GM12878 (cell line): ENCODE data around the gene RNU2-1. TPM values are rescaled to one million over a fixed set of nuclear protein-coding genes. Genes with fewer than 3 reads are reported as not detected.

ENCODE experiments used
- ATAC-seq: fragments of 200-7000 bp; cut with Tn5 transposase; 3 replicates; pipeline ENCODE4 v1.9.1; 2020; ENCODE audit warnings: mild to moderate bottlenecking, moderate library complexity
- BruUV-seq: library from RNA; stranded (reverse); fragments of 400-500 nt; replicated peaks from 2 replicates; lab custom pipeline; 2021; lab: Mats Ljungman, UMichigan
- CTCF ChIA-PET: fragments of 300-600 bp; sonication (Branson Sonifier 250); formaldehyde crosslinking; extraction: SDS; loops from one replicate; lab custom pipeline; 2021; ENCODE audit warnings: inconsistent platforms; lab: Yijun Ruan, JAX
- POLR2A ChIA-PET: fragments of 350-600 bp; formaldehyde crosslinking; extraction: SDS; loops from one replicate; lab custom pipeline; 2021; ENCODE audit warnings: inconsistent platforms; lab: Charles Lee
- RAD21 ChIA-PET: fragments of 300-600 bp; sonication (Branson Sonifier 250); formaldehyde crosslinking; loops from one replicate; lab custom pipeline; 2023; ENCODE audit warnings: antibody characterized with exemption; ENCODE audit not compliant: unreplicated experiment; lab: Charles Lee
- SMC1A ChIA-PET: fragments of 300-600 bp; sonication (Branson Sonifier 250); formaldehyde crosslinking; loops from one replicate; lab custom pipeline; 2023; ENCODE audit not compliant: unreplicated experiment, uncharacterized antibody; lab: Charles Lee
- DNase-seq: peaks from one replicate; pipeline ENCODE4 v3.0.0-alpha.2; 2011; ENCODE audit warnings: low read depth, low spot score
- FAIRE-seq: peaks from 3 replicates; lab custom pipeline; 2011; peaks lifted over from hg19 to GRCh38; lab: Jason Lieb, UNC
- H2AFZ ChIP-seq: 2 replicates; pipeline ENCODE4 v1.6.0; 2011; ENCODE audit warnings: low read depth, low read length, control low read depth; ENCODE audit not compliant: control insufficient read depth
- H3K27ac ChIP-seq: 2 replicates; pipeline ENCODE4 v1.5.1; 2011; ENCODE audit warnings: control low read depth; ENCODE audit not compliant: control insufficient read depth, insufficient read depth
- H3K27me3 ChIP-seq, 2 experiments: replicated peaks in 1 of 2; 2 replicates each; pipeline versions ENCODE4 v1.6.0 to v1.6.1; 2011; ENCODE audit warnings: low read length in 1 of 2; ENCODE audit not compliant: control insufficient read depth in 2 of 2, insufficient read depth in 2 of 2
- H3K36me3 ChIP-seq, 2 experiments: 2 replicates each; pipeline ENCODE4 v1.5.1; 2011; ENCODE audit warnings: low read length in 1 of 2; ENCODE audit not compliant: control insufficient read depth in 2 of 2, insufficient read depth in 2 of 2
- H3K4me1 ChIP-seq: 2 replicates; pipeline ENCODE4 v1.6.1; 2011; ENCODE audit warnings: mild to moderate bottlenecking, low read length, moderate library complexity, mixed read lengths; ENCODE audit not compliant: control insufficient read depth, insufficient read depth
- H3K4me2 ChIP-seq: 2 replicates; pipeline ENCODE4 v1.6.0; 2011; ENCODE audit warnings: control low read depth; ENCODE audit not compliant: control insufficient read depth, insufficient read depth
- H3K4me3 ChIP-seq: fragments of 200-600 bp; sonication (generic); 2 replicates; pipeline ENCODE4 v1.5.1; 2016
- H3K79me2 ChIP-seq: 2 replicates; pipeline ENCODE4 v1.6.0; 2011; ENCODE audit warnings: low read length; ENCODE audit not compliant: control insufficient read depth, insufficient read depth
- H3K9ac ChIP-seq: 2 replicates; pipeline ENCODE4 v1.8.0; 2011; ENCODE audit warnings: low read length, control low read depth, mixed read lengths; ENCODE audit not compliant: control insufficient read depth, insufficient read depth
- H3K9me3 ChIP-seq: replicated peaks from 3 replicates; pipeline ENCODE4 v1.5.1; 2011; ENCODE audit warnings: mild to moderate bottlenecking, low read length; ENCODE audit not compliant: control insufficient read depth, insufficient read depth
- H4K20me1 ChIP-seq: 2 replicates; pipeline ENCODE4 v1.6.0; 2011; ENCODE audit not compliant: control insufficient read depth, insufficient read depth
- CBX3 ChIP-seq: fragments of 200-600 bp; sonication (generic); IDR thresholded peaks from 2 replicates; pipeline ENCODE4 v1.6.1; 2016; ENCODE audit warnings: low read depth, borderline replicate concordance
- CBX5 ChIP-seq: sonication (generic); IDR thresholded peaks from 2 replicates; pipeline ENCODE4 v1.6.1; 2016; ENCODE audit warnings: low read depth, moderate library complexity, mild to moderate bottlenecking, inconsistent platforms
- CHD2 ChIP-seq: IDR thresholded peaks from 2 replicates; pipeline ENCODE4 v1.6.1; 2011; ENCODE audit warnings: low read depth, low read length, improper control_type of control experiment, borderline replicate concordance
- GABPA ChIP-seq: IDR thresholded peaks from 2 replicates; pipeline ENCODE4 v1.6.1; 2014; ENCODE audit warnings: antibody characterized with exemption, low read depth, mild to moderate bottlenecking, inconsistent platforms
- IKZF2 ChIP-seq, 2 experiments: fragments of 450-650 bp; IDR thresholded peaks; 2 replicates each; pipeline ENCODE4 v1.6.1; 2017; ENCODE audit warnings: mild to moderate bottlenecking in 2 of 2, moderate library complexity in 2 of 2
- NFYA ChIP-seq: IDR thresholded peaks from 2 replicates; pipeline ENCODE4 v1.6.1; 2011; ENCODE audit warnings: low read depth, mild to moderate bottlenecking, low read length, improper control_type of control experiment, borderline replicate concordance
- PAX8 ChIP-seq: fragments of 450-650 bp; IDR thresholded peaks from 2 replicates; pipeline ENCODE4 v1.6.1; 2017; ENCODE audit warnings: mild to moderate bottlenecking, moderate library complexity
- RUNX3 ChIP-seq: IDR thresholded peaks from 2 replicates; pipeline ENCODE4 v1.6.1; 2012; ENCODE audit warnings: low read length, inconsistent platforms
- SMAD5 ChIP-seq: IDR thresholded peaks from 2 replicates; pipeline ENCODE4 v1.6.1; 2016; ENCODE audit warnings: antibody characterized with exemption, low read depth
- SPI1 ChIP-seq: IDR thresholded peaks from 2 replicates; pipeline ENCODE4 v1.6.1; 2011; ENCODE audit warnings: low read depth, mild to moderate bottlenecking, low read length, moderate library complexity, borderline replicate concordance; ENCODE audit not compliant: insufficient read depth
- ZNF24 ChIP-seq: fragments of 450-650 bp; IDR thresholded peaks from 2 replicates; pipeline ENCODE4 v1.6.1; 2017; ENCODE audit warnings: antibody characterized with exemption, mild to moderate bottlenecking
- WGBS: methylation state at CpG from one replicate; pipeline ENCODE4 v1.1.6; 2016; ENCODE audit warnings: low lambda C conversion rate; ENCODE audit not compliant: insufficient replicate concordance, insufficient coverage; ENCODE audit errors: missing lambda C conversion rate; 5-methylcytosine and 5-hydroxymethylcytosine counted together
- in situ Hi-C: fragments of 300-500 bp; cut with MboI; formaldehyde crosslinking; loops from 9 replicates; pipeline ENCODE4 v1.14.3; 2018; ENCODE audit warnings: mixed read lengths
- intact Hi-C: fragments of 100-400 bp; cut with micrococcal nuclease; formaldehyde crosslinking; loops from one replicate; pipeline ENCODE4 v1.14.2; 2022; ENCODE audit not compliant: unreplicated experiment
- polyA plus RNA-seq, 11 experiments: library from polyadenylated mRNA; depleted of rRNA in 4 of 11; unstranded in 6 of 11; stranded (reverse) in 5 of 11; fragments of >200 nt; fragmentation: Nextera tagmentation in 4 of 11; fragmentation: Illumina TruSeq in 1 of 11; extraction: Ambion mirVana in 4 of 11; extraction: Trizol in 1 of 11; gene quantifications; 1 replicate in 1 of 11; 2 replicates in 10 of 11; pipeline versions ENCODE4 v1.2.1 to v1.2.3, GENCODE V29; 2011 to 2016; ENCODE audit warnings: inconsistent platforms in 2 of 11, missing spikeins in 2 of 11, low read depth in 1 of 11
- total RNA-seq, 4 experiments: library from RNA; depleted of rRNA in 3 of 4; stranded (reverse); fragments of >200 nt in 3 of 4; fragmentation: Illumina TruSeq in 1 of 4; extraction: Trizol in 1 of 4; gene quantifications; 2 replicates each; pipeline versions ENCODE4 v1.2.1 to v1.2.3, GENCODE V29; 2013 to 2021
- TF ChIP-seq, protein P1 (sequence below): fragments of 450-650 bp; IDR thresholded peaks from 2 replicates; pipeline ENCODE4 v1.6.1; 2017; ENCODE audit warnings: low read depth, mild to moderate bottlenecking, moderate library complexity
- TF ChIP-seq, protein P2 (sequence below): fragments of 450-650 bp; IDR thresholded peaks from 2 replicates; pipeline ENCODE4 v1.6.1; 2017; ENCODE audit warnings: borderline replicate concordance
- TF ChIP-seq, protein P3 (sequence below): fragments of 450-650 bp; IDR thresholded peaks from 2 replicates; pipeline ENCODE4 v1.6.1; 2018; ENCODE audit warnings: borderline replicate concordance, mild to moderate bottlenecking; ENCODE audit not compliant: partially characterized antibody
- TF ChIP-seq, protein P4 (sequence below): IDR thresholded peaks from 2 replicates; pipeline ENCODE4 v1.6.1; 2012; ENCODE audit warnings: low read depth, low read length, improper control_type of control experiment
- TF ChIP-seq, protein P5 (sequence below): fragments of 450-650 bp; IDR thresholded peaks from 2 replicates; pipeline ENCODE4 v1.6.1; 2017; ENCODE audit warnings: mild to moderate bottlenecking, low read depth, inconsistent platforms; ENCODE audit not compliant: poor library complexity, severe bottlenecking

The RNU2-1 gene
- total and polyA plus RNA-seq, 10 of the 15 experiments (the other 5 are each of a cell fraction or from before 2014, with no cell fraction given) = 17.5 to 9,631 (median 17.7) TPM; not detected in 7

DNA sequence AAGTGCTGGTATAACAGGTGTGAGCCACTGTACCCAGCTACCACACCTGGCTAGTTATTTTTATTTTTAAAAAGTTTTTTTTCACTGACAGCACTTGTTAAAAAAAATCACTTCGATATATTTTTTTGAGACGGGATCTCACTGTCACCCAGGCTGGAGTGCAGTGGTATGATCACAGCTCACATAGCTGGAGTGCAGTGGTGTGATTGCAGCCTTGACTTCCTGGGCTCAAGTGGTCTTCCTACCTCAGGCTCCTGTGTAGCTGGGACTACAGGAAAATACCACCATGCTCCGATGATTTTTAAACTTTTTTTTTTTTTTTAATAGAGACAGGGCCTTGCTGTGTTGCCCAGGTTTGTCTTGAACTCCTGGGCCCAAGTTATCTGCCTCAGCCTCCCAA, 49.9 kb downstream of the RNU2-1 start:
- no peaks in the 10 kb centered on the region for H3K9me3 ChIP-seq
- H3K27me3 ChIP-seq = no peaks in the 10 kb centered on the region
- no peak overlapping the region for H3K4me2 ChIP-seq
- POLR2A ChIA-PET = interaction anchor here (0.6 kb wide), 1 partner anchor 171 kb away, joined by 5 read pairs; no protein-coding TSS in a partner anchor
- no TSS peak for BruUV-seq
- intact Hi-C loops = no loop called here
- no peak overlapping the region for H2AFZ ChIP-seq
- H3K36me3 ChIP-seq = peaks cover under 1 to 4% of the 10 kb centered on the region in 2 experiments; a peak in 3 of 4 replicates
- ATAC-seq (no peak), DNase-seq (no peak), FAIRE-seq (no peak)
- RAD21 ChIA-PET = no interaction called here
- SMC1A ChIA-PET = no interaction called here
- H3K79me2 ChIP-seq = no peaks in the 10 kb centered on the region
- WGBS = 100% methylated on average over 3 of the region's 3 CpGs
- no peak overlapping the region for H3K27ac ChIP-seq
- CTCF ChIA-PET = interaction anchor here (0.6 kb wide), 1 partner anchor 17 kb away, joined by 3 read pairs; no protein-coding TSS in a partner anchor
- no peaks in the 10 kb centered on the region for H4K20me1 ChIP-seq
- H3K4me1 ChIP-seq = no peaks in the 10 kb centered on the region
- in situ Hi-C loops = no loop called here
- H3K9ac ChIP-seq = no peak overlapping the region
- no peak overlapping the region for H3K4me3 ChIP-seq
- TF ChIP-seq IKZF2 (IDR thresholded peaks at IDR 0.05) (no peak), RUNX3 (no peak), CBX3 (no peak), GABPA (no peak), ZNF24 (no peak), CHD2 (no peak), PAX8 (no peak), SMAD5 (no peak), CBX5 (no peak), NFYA (no peak), SPI1 (no peak)
- TF ChIP-seq, protein P1, sequence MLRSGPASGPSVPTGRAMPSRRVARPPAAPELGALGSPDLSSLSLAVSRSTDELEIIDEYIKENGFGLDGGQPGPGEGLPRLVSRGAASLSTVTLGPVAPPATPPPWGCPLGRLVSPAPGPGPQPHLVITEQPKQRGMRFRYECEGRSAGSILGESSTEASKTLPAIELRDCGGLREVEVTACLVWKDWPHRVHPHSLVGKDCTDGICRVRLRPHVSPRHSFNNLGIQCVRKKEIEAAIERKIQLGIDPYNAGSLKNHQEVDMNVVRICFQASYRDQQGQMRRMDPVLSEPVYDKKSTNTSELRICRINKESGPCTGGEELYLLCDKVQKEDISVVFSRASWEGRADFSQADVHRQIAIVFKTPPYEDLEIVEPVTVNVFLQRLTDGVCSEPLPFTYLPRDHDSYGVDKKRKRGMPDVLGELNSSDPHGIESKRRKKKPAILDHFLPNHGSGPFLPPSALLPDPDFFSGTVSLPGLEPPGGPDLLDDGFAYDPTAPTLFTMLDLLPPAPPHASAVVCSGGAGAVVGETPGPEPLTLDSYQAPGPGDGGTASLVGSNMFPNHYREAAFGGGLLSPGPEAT = no peak
- TF ChIP-seq, protein P2, sequence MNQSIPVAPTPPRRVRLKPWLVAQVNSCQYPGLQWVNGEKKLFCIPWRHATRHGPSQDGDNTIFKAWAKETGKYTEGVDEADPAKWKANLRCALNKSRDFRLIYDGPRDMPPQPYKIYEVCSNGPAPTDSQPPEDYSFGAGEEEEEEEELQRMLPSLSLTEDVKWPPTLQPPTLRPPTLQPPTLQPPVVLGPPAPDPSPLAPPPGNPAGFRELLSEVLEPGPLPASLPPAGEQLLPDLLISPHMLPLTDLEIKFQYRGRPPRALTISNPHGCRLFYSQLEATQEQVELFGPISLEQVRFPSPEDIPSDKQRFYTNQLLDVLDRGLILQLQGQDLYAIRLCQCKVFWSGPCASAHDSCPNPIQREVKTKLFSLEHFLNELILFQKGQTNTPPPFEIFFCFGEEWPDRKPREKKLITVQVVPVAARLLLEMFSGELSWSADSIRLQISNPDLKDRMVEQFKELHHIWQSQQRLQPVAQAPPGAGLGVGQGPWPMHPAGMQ = no peak
- TF ChIP-seq, protein P3, sequence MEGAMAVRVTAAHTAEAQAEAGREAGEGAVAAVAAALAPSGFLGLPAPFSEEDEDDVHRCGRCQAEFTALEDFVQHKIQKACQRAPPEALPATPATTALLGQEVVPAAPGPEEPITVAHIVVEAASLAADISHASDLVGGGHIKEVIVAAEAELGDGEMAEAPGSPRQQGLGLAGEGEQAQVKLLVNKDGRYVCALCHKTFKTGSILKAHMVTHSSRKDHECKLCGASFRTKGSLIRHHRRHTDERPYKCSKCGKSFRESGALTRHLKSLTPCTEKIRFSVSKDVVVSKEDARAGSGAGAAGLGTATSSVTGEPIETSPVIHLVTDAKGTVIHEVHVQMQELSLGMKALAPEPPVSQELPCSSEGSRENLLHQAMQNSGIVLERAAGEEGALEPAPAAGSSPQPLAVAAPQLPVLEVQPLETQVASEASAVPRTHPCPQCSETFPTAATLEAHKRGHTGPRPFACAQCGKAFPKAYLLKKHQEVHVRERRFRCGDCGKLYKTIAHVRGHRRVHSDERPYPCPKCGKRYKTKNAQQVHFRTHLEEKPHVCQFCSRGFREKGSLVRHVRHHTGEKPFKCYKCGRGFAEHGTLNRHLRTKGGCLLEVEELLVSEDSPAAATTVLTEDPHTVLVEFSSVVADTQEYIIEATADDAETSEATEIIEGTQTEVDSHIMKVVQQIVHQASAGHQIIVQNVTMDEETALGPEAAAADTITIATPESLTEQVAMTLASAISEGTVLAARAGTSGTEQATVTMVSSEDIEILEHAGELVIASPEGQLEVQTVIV = no peak
- TF ChIP-seq, protein P4, sequence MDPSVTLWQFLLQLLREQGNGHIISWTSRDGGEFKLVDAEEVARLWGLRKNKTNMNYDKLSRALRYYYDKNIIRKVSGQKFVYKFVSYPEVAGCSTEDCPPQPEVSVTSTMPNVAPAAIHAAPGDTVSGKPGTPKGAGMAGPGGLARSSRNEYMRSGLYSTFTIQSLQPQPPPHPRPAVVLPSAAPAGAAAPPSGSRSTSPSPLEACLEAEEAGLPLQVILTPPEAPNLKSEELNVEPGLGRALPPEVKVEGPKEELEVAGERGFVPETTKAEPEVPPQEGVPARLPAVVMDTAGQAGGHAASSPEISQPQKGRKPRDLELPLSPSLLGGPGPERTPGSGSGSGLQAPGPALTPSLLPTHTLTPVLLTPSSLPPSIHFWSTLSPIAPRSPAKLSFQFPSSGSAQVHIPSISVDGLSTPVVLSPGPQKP = no peak
- TF ChIP-seq, protein P5, sequence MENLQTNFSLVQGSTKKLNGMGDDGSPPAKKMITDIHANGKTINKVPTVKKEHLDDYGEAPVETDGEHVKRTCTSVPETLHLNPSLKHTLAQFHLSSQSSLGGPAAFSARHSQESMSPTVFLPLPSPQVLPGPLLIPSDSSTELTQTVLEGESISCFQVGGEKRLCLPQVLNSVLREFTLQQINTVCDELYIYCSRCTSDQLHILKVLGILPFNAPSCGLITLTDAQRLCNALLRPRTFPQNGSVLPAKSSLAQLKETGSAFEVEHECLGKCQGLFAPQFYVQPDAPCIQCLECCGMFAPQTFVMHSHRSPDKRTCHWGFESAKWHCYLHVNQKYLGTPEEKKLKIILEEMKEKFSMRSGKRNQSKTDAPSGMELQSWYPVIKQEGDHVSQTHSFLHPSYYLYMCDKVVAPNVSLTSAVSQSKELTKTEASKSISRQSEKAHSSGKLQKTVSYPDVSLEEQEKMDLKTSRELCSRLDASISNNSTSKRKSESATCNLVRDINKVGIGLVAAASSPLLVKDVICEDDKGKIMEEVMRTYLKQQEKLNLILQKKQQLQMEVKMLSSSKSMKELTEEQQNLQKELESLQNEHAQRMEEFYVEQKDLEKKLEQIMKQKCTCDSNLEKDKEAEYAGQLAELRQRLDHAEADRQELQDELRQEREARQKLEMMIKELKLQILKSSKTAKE = no peak
